Adrenal gland (tissue), 5 donors: ENCODE measurements around the gene SPINK4.

Source experiments
- CTCF ChIP-seq, 6 experiments: fragments of 450-650 bp in 4 of 6; fragments of 200-600 bp in 2 of 6; sonication (generic) in 1 of 6; IDR thresholded peaks; 1 replicate in 5 of 6; 2 replicates in 1 of 6; pipeline versions ENCODE4 v1.5.1 to v1.8.0; 2016 to 2021; ENCODE audit warnings: antibody characterized with exemption in 6 of 6, mild to moderate bottlenecking in 2 of 6, moderate library complexity in 1 of 6
- POLR2A ChIP-seq, 2 donors: fragments of 450-650 bp; IDR thresholded peaks; one replicate each; pipeline ENCODE4 v1.6.1; 2017; ENCODE audit warnings: antibody characterized with exemption in 2 of 2, mild to moderate bottlenecking in 2 of 2, moderate library complexity in 1 of 2
- donor health status: DM: no; HTN: no; CAD: no.

- TF ChIP-seq CTCF (IDR thresholded peaks at IDR 0.05) (no peak), POLR2A (IDR thresholded peaks at IDR 0.05) (no peak)
These were observed 49.0 kb downstream of the SPINK4 start for GRCh38 chr9:33288828-33289483.
